TTC549 (cell line): ENCODE data around the gene LAIR1.
"Not testable (repeated sequence)": the region's sequence is repeated elsewhere in the genome, so short reads cannot be mapped to it uniquely, and the experiment has no call there.

Source experiments
- FAIRE-seq: peaks from 2 replicates; lab custom pipeline; 2012; peaks lifted over from hg19 to GRCh38; lab: Jason Lieb, UNC

LAIR1 gene

GRCh38 chr19:54376610-54377285 lies 12.0 kb upstream of the LAIR1 start:
- no peak for FAIRE-seq

GRCh38 chr19:54375181-54375938 lies 10.6 kb upstream of the LAIR1 start:
- FAIRE-seq, result not testable (repeated sequence)

DNA sequence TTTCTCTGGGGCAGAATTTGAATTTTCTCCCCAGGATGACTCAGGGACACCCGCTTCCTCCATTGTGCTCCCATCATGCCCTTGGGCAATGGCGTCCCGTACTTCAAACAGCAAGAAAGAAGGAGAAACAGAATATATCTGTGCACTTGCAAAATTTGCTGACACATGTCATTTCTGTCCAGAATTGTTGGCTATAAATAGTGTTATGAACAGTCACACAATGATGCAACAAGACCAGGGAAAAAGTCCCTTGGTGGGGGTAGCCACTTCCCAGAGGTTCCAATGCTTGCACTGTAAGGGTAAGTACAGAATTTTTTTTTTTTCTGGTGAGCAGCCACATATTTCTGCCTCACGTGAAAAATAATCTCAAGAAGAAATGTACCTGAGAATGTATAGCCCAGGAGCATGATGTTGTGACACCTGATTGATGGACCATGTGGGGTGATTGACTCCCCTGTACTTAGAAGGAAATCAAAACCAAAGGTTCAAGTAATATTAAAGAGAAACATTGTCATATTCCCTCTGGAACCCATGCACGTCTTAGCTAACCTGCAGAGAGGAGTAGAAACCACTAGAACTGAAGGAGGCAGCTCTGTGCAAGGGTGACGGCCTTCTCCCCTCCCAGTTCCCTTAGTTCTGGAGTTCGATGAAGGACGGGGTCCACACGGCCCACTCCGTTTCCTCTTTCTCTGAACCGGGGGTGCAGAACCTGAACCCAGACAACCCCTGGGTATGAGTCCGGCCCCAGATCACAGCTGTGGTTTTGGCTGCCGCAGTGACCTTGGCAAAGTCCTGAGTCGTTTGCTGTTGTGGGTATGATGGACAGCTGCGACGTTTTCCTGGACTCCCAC lies 9.3 kb upstream of the LAIR1 start:
- no peak for FAIRE-seq

- not testable (repeated sequence) for FAIRE-seq
Observed at GRCh38 chr19:54371453-54371852, 6.7 kb upstream of the LAIR1 start.

DNA sequence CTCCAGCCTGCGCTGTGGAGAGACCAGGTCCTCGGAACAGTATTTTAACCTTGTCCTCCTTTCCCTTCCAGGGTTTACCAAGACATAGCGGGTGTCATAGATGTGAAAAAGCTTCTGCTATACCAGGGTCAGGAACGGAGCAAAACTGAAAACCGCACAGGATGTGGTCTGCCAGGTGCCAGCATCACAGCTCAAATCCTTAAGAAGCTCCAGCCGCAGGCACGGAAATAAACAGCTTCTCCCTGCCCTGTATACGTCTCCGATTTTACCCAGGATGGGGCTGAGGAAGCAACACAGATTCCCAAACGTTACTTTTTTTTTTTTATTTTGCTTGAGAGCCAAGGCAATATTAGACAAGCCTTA lies 5.7 kb upstream of the LAIR1 start:
- FAIRE-seq, result not testable (repeated sequence)

- FAIRE-seq, result not testable (repeated sequence)
Observed at GRCh38 chr19:54369688-54370433, 5.1 kb upstream of the LAIR1 start.

GRCh38 chr19:54369082-54369687 lies 4.5 kb upstream of the LAIR1 start:
- FAIRE-seq, result no peak

GRCh38 chr19:54366811-54367210 lies 2.1 kb upstream of the LAIR1 start:
- FAIRE-seq, result no peak

DNA sequence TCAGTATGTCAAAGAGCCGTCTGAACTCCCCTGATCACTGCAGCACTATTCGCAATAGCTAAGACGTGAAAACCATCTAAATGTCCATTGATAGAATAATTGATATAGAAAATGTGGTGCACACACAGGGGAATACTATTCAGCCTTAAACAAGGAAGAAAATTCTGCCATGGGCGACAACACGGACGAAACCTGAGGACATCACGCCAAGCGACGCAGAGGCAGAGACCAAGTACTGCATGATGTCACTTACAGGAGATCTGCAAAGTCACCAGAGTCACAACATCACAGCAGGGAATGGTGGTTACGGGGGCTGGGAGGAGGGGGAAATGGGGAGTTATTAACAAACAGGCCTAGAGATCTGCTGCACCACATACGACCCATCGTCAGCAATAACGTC lies 1.1 kb upstream of the LAIR1 start:
- FAIRE-seq, result not testable (repeated sequence)

DNA sequence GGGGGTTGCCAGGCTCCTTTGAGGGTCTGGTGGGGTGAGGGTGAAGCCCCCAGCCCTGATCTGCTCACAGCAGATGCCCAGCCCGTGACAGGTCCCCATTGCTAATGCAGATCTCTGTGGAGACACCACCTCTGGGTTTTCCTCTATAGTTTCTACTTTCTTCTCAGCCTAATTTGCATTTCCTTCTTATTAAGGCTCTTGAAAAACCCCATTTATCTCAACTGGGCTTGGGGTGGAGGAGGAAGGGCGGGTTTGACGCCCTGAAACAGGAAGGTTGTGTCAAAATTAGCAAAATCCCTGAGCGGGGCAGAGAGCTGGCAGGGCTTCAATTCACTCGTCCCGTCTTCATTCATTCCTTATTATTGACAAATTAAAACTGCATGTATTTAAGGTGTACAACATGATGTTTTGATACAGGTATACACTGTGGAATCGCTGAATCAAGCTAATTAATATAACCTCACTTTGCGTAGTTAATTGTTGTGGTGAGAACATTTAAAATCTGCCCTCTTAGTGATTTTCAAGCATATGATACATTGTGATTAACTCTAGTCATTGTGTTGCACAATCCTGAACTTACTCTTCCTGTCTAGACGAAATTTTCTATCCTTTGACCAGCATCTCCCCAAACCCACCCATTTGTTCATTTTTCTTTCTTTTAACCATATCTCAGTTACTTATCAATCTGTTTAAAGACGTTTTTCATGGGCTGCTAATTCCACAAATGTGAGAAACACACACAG lies 2.9 kb downstream of the LAIR1 start:
- FAIRE-seq, result not testable (repeated sequence)

- FAIRE-seq, result not testable (repeated sequence)
Observed at GRCh38 chr19:54359149-54359820, 5.4 kb downstream of the LAIR1 start.

DNA sequence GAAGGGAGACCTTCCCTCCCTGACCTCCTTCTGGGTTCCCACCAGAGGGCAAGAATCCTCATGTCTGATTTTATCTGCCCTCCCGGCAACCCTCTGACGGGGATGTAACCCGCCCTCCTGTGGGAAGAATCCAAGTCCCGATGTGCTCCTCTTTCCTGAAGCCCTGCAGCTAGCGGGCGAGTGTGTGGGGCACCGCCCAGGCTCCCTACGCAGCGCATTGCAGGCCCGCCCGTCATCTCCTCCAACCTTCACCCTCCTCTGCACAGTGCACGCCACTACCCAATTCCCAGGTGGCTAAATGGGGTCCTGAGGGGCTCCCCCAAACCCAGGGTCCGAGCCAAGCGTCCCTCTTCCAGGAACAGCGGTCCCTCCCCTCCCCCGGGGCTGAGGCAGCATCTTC lies 7.3 kb downstream of the LAIR1 start:
- FAIRE-seq, result no peak

DNA sequence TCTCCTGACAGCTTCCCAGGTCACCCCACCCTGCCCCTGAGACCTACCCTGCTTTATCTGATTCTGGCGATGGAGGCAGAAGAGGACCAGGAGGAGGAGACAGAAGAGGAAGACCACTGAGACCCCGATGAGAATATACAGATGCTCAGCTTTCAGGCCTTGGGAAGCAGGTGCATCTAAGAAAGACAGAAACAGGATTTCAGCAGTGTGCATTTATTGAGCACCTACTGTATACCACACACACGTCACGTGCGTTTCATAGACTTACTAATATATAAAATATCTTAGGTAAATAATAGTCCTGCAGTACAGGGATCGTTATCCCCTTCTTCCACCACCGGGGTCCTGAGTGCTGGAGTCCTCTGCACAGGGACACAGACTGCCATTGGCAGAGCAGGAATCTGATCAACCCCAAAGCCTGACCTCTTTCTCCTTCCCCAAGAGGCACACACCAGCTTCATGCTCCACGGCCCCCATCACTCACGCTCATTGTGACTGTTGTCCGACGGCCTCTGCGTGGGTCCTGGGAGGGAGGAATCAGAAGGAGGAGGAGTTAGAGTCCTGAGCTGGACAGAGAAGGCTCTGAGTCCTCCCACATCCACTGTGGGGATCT lies 8.2 kb downstream of the LAIR1 start:
- no peak for FAIRE-seq

- FAIRE-seq, result no peak
Observed at GRCh38 chr19:54355675-54356074, 9.1 kb downstream of the LAIR1 start.

GRCh38 chr19:54354761-54355160 lies 10.0 kb downstream of the LAIR1 start:
- FAIRE-seq, result no peak

DNA sequence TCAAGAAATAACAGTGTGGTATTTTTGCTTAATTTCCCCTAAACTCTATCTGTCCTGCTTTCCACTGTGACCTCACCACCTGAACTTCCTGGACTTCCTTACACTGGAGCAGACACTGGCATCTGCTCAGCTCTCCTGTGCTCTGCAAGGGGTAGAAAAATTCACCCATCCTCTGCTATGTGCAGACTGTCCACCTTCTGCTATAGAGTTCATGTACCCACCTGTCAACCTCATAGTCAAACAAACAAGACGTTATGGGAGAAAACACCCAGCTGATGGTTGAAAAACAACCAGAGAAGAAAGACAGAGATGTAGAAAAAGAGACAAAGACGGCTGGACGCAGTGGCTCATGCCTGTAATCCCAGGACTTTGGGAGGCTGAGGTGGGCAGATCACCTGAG lies 12.2 kb downstream of the LAIR1 start:
- FAIRE-seq, result no peak

- no peak for FAIRE-seq
Observed at GRCh38 chr19:54352041-54352440, 12.7 kb downstream of the LAIR1 start.

DNA sequence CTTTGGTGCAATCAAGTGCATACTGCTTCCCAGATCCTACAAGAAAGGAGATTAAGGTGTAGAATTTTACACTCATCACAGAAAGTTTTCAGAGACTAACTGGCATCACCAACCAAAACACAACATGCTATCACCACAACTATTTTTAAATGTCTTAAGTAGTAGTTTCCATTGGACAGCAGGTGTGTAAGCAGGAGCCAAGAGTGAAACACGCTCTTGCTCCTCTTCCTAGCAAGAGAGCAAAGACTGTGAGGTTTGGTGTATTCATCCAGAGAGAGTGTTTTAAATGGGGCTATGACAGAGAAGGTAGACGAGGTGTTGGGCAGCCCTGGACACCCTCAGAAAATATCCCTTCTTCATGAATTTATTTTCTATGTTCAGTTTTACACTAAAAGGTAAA lies 13.3 kb downstream of the LAIR1 start:
- FAIRE-seq, result no peak

- no peak for FAIRE-seq
Observed at GRCh38 chr19:54345938-54346386, 18.8 kb downstream of the LAIR1 start.

DNA sequence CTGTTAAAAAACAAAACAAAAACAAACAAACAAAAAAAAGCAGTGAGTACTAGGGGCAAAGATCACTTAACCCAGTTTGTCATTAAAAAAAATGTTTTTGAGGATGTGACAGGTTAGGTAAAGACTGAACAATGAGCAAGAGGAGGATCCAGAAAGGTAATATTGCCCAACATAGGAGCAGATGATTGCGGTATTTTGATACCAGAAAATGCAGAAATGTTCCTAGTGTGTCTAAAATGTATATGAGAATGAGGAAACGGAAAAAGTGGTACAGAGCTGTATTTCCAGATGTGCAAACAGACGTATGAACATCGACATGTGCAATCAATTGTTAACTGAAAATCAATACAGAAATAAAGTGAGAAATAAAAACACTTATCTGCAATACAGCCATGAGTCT lies 20.9 kb downstream of the LAIR1 start:
- FAIRE-seq, result no peak
